Tibial nerve (tissue), 4 donors: ENCODE data around the gene PKLR. TPM values are rescaled to one million over a fixed set of nuclear protein-coding genes. Genes with fewer than 3 reads are reported as not detected.
"Not testable (repeated sequence)": the region's sequence is repeated elsewhere in the genome, so short reads cannot be mapped to it uniquely, and the experiment has no call there.

Experiments used
- DNase-seq, 2 donors: peaks; one replicate each; pipeline ENCODE4 v3.0.0-alpha.2; 2019; ENCODE audit warnings: low spot score in 2 of 2
- H3K27ac ChIP-seq, 4 donors: fragments of 200-600 bp; sonication (generic) in 3 of 4; one replicate each; pipeline ENCODE4 v1.5.1; 2017 to 2019; ENCODE audit warnings: mild to moderate bottlenecking in 1 of 4
- H3K27me3 ChIP-seq, 2 donors: fragments of 200-600 bp; sonication (generic) in 1 of 2; one replicate each; pipeline versions ENCODE4 v1.5.1 to v1.6.0; 2017 to 2019
- H3K36me3 ChIP-seq, 3 donors: fragments of 200-600 bp; sonication (generic); one replicate each; pipeline ENCODE4 v1.5.1; 2018 to 2019
- H3K4me1 ChIP-seq, 4 donors: fragments of 200-600 bp; sonication (generic) in 3 of 4; one replicate each; pipeline ENCODE4 v1.5.1; 2017 to 2019
- H3K4me3 ChIP-seq, 4 donors: fragments of 200-600 bp; sonication (generic) in 3 of 4; one replicate each; pipeline ENCODE4 v1.5.1; 2017 to 2019; ENCODE audit warnings: mild to moderate bottlenecking in 1 of 4, moderate library complexity in 1 of 4
- H3K9me3 ChIP-seq, 4 donors: fragments of 200-600 bp; sonication (generic) in 3 of 4; one replicate each; pipeline ENCODE4 v1.5.1; 2017 to 2019
- EP300 ChIP-seq, 2 donors: sonication (generic); formaldehyde crosslinking; IDR thresholded peaks; one replicate each; pipeline ENCODE4 v1.6.1; 2017; ENCODE audit warnings: antibody characterized with exemption in 2 of 2, mild to moderate bottlenecking in 1 of 2
- POLR2A ChIP-seq, 2 donors: fragments of 450-650 bp; IDR thresholded peaks; one replicate each; pipeline ENCODE4 v1.6.1; 2017; ENCODE audit warnings: antibody characterized with exemption in 2 of 2, mild to moderate bottlenecking in 2 of 2, moderate library complexity in 2 of 2
- WGBS, 2 donors: methylation state at CpG; one replicate each; pipeline ENCODE4 v1.1.5; 2018; 5-methylcytosine and 5-hydroxymethylcytosine counted together
- total RNA-seq, 4 donors: library from RNA; depleted of rRNA; stranded (reverse); fragments of >200 nt; gene quantifications; one replicate each; pipeline ENCODE4 v1.1.0, GENCODE V29; 2016
- TF ChIP-seq, protein P1 (sequence below), 5 experiments: fragments of 200-600 bp in 3 of 5; fragments of 450-650 bp in 2 of 5; sonication (generic) in 3 of 5; IDR thresholded peaks; one replicate each; pipeline ENCODE4 v1.5.1; 2016 to 2019; ENCODE audit warnings: antibody characterized with exemption in 5 of 5, mild to moderate bottlenecking in 3 of 5, moderate library complexity in 2 of 5

The PKLR gene
- total RNA-seq = under 1 TPM in 3 of 4 donors, not detected in 1; 0.20 to 0.66 (median 0.21) TPM

GRCh38 chr1:155301342-155301841 lies at the start of gene PKLR:
Gene PKLR (minus strand): TSS chr1:155301438. CDS start chr1:155301395, 43 bp downstream.
- Histone ChIP-seq H3K27me3 (peaks cover 0 to 10% of the 10 kb centered on the region in 2 donors), H3K4me1 (peaks cover 0 to 6% (median 0%) of the 10 kb centered on the region in 4 donors), H3K9me3 (no peaks in the 10 kb centered on the region), H3K4me3 (no peak within 1 kb of the TSS), H3K27ac (no peak within 1 kb of the TSS), H3K36me3 (no peaks in the 10 kb centered on the region)
- 81% methylated on average over 5 of the region's 5 CpGs for WGBS, 2 donors
- DNase-seq = no peak
- TF ChIP-seq POLR2A (IDR thresholded peaks at IDR 0.05) (no peak), EP300 (IDR thresholded peaks at IDR 0.05) (no peak)
- TF ChIP-seq, protein P1, sequence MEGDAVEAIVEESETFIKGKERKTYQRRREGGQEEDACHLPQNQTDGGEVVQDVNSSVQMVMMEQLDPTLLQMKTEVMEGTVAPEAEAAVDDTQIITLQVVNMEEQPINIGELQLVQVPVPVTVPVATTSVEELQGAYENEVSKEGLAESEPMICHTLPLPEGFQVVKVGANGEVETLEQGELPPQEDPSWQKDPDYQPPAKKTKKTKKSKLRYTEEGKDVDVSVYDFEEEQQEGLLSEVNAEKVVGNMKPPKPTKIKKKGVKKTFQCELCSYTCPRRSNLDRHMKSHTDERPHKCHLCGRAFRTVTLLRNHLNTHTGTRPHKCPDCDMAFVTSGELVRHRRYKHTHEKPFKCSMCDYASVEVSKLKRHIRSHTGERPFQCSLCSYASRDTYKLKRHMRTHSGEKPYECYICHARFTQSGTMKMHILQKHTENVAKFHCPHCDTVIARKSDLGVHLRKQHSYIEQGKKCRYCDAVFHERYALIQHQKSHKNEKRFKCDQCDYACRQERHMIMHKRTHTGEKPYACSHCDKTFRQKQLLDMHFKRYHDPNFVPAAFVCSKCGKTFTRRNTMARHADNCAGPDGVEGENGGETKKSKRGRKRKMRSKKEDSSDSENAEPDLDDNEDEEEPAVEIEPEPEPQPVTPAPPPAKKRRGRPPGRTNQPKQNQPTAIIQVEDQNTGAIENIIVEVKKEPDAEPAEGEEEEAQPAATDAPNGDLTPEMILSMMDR (IDR thresholded peaks at IDR 0.05) = no peak

DNA sequence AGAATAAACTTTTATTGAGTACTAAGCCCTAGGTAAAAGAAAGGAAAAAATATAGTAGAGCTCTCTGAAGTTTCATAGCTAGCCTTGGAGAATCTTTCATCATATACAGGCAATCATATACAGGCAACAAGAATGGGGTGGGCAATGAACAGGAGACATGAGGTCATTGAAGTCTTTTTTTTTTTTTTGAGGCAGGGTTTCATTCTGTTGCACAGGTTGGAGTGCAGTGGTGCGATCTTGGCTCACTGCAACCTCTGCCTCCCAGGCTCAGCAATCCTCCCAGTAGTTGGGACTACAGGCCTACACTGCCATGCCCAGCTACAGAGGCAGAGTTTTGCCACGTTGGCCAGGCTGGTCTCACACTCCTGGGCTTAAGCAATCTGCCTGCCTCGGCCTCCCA lies 41.6 kb upstream of the PKLR start:
- Histone ChIP-seq H3K4me1 (no peaks in the 10 kb centered on the region), H3K27me3 (no peaks in the 10 kb centered on the region), H3K9me3 (no peaks in the 10 kb centered on the region), H3K4me3 (no peak overlapping the region), H3K27ac (no peak overlapping the region), H3K36me3 (peaks cover 6 to 100% (median 30%) of the 10 kb centered on the region in 3 donors)
- DNase-seq = no peak
- TF ChIP-seq EP300 (IDR thresholded peaks at IDR 0.05) = no peak
- TF ChIP-seq POLR2A (IDR thresholded peaks at IDR 0.05) = no peak
- TF ChIP-seq, protein P1 (IDR thresholded peaks at IDR 0.05) = no peak
- WGBS, 2 donors = 82 to 97% methylated on average over 3 of the region's 3 CpGs

DNA sequence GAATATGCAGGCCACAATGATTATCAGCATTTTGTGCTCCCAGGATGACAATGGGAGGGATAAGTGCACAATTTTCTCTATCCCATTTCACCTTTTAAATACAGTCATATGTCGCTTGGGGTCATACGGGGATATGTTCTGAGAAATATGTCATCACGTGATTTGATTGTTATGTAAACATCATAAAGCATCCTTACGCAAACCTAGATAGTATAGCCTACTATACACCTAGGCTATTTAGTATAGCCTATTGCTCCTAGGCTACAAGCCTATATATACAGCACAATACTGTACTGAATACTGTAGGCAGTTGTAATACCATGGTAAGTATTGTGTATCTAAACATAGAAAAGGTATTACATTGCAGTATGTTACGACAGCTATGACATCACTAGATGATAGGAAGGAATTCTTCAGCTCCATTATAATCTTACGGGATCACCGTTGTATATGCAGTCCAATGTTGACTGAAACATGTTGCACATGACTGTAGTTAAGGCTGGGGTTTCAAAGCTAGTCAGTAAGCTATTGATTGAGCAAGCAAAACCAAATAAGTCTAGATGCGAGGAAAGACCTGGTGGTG lies 38.4 kb upstream of the PKLR start:
- Histone ChIP-seq H3K4me3 (no peak overlapping the region), H3K27me3 (no peaks in the 10 kb centered on the region), H3K4me1 (no peaks in the 10 kb centered on the region), H3K9me3 (no peaks in the 10 kb centered on the region), H3K36me3 (peaks cover 2 to 97% (median 21%) of the 10 kb centered on the region in 3 donors), H3K27ac (no peak overlapping the region)
- WGBS, 2 donors = 88 to 89% methylated on average over 8 of the region's 8 CpGs
- no peak for DNase-seq
- TF ChIP-seq, protein P1 (IDR thresholded peaks at IDR 0.05) = no peak
- TF ChIP-seq EP300 (IDR thresholded peaks at IDR 0.05) = no peak
- no peak for TF ChIP-seq POLR2A (IDR thresholded peaks at IDR 0.05)

DNA sequence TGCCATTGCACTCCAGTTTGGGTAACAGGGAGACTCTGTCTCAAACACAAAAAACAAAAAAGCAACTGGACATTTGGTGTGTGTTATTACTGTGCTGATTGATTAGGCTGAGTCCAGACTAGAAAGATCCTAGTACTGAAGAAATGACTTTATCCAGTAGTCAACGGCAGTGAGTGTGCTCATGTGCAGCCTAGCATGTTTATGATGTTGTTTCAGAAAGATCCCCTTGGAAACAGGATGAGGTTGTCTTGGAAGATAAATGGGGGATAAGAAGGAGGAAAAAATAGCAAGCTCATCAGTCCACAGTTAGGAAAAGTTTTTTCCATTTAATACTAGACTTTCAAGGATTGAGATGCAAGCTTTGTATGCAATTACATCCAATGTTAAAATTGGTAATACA lies 33.7 kb upstream of the PKLR start:
- H3K36me3 ChIP-seq = peaks cover 0 to 82% (median 13%) of the 10 kb centered on the region in 3 donors

GRCh38 chr1:155329980-155330598 lies 28.9 kb upstream of the PKLR start:
- DNase-seq = no peak
- H3K36me3 ChIP-seq = peaks cover 0 to 75% (median 0%) of the 10 kb centered on the region in 3 donors
- no peaks in the 10 kb centered on the region for H3K27me3 ChIP-seq
- no peak overlapping the region for H3K27ac ChIP-seq
- H3K4me3 ChIP-seq = no peak overlapping the region
- TF ChIP-seq POLR2A (IDR thresholded peaks at IDR 0.05) = no peak
- no peak for TF ChIP-seq EP300 (IDR thresholded peaks at IDR 0.05)
- TF ChIP-seq, protein P1 (IDR thresholded peaks at IDR 0.05) = no peak
- WGBS, 2 donors = 87 to 88% methylated on average over 11 of the region's 11 CpGs
- peaks cover 0 to 20% (median 9%) of the 10 kb centered on the region in 4 donors for H3K4me1 ChIP-seq
- no peaks in the 10 kb centered on the region for H3K9me3 ChIP-seq

More for the DNA sequence above, 33.7 kb upstream of the PKLR start:
- Histone ChIP-seq H3K27me3 (no peaks in the 10 kb centered on the region), H3K27ac (no peak overlapping the region), H3K4me1 (peaks cover 0 to 4% (median 0%) of the 10 kb centered on the region in 4 donors), H3K4me3 (no peak overlapping the region), H3K9me3 (no peaks in the 10 kb centered on the region)
- no peak for DNase-seq
- WGBS, 2 donors = 74 to 86% methylated on average over 1 of the region's 1 CpG
- TF ChIP-seq POLR2A (IDR thresholded peaks at IDR 0.05) = no peak

- H3K27ac ChIP-seq, H3K9me3 ChIP-seq, H3K4me3 ChIP-seq, DNase-seq, H3K27me3 ChIP-seq: not testable (repeated sequence)
- Histone ChIP-seq H3K36me3 (peaks cover 0 to 62% (median 0%) of the 10 kb centered on the region in 3 donors), H3K4me1 (peaks cover 0 to 22% (median 11%) of the 10 kb centered on the region in 4 donors)
- 79 to 85% methylated on average over 7 of the region's 7 CpGs for WGBS, 2 donors
Measured at GRCh38 chr1:155328856-155329255, 27.6 kb upstream of the PKLR start.
